Progenitor cell of endocrine pancreas (in vitro differentiated cells): ENCODE measurements around the gene DOCK2. TPM values are rescaled to one million over a fixed set of nuclear protein-coding genes. Genes with fewer than 3 reads are reported as not detected.

Experiments used
- DNase-seq: peaks from one replicate; pipeline ENCODE4 v3.0.0; 2021; ENCODE audit warnings: low spot score; ENCODE audit not compliant: unreplicated experiment
- H3K27ac Mint-ChIP-seq: 2 replicates; pipeline ENCODE4 v1.8.0; 2021; ENCODE audit warnings: mild to moderate bottlenecking, moderate library complexity, mixed read lengths
- H3K27me3 Mint-ChIP-seq: 2 replicates; pipeline ENCODE4 v1.8.0; 2021; ENCODE audit warnings: mixed read lengths
- H3K36me3 Mint-ChIP-seq: 2 replicates; pipeline ENCODE4 v1.8.0; 2022; ENCODE audit warnings: mixed read lengths; ENCODE audit not compliant: insufficient read depth
- H3K4me1 Mint-ChIP-seq: 2 replicates; pipeline ENCODE4 v1.8.0; 2021; ENCODE audit warnings: low read depth, mixed read lengths
- H3K4me3 Mint-ChIP-seq: 2 replicates; pipeline ENCODE4 v1.8.0; 2021; ENCODE audit warnings: low read depth, mild to moderate bottlenecking, moderate library complexity, mixed read lengths
- H3K9me3 Mint-ChIP-seq: 2 replicates; pipeline ENCODE4 v1.8.0; 2021; ENCODE audit warnings: low read depth, mixed read lengths
- total RNA-seq: library from RNA; stranded (reverse); gene quantifications from 2 replicates; pipeline ENCODE4 v1.2.1, GENCODE V29; 2021
- TF ChIP-seq, protein P1 (sequence below): fragments of 200-600 bp; sonication (generic); IDR thresholded peaks from one replicate; pipeline ENCODE4 v1.5.0; 2021; ENCODE audit warnings: antibody characterized with exemption, mild to moderate bottlenecking; ENCODE audit not compliant: unreplicated experiment

DOCK2 gene
- total RNA-seq, 1 donor from 2014 or later: not detected

DNA sequence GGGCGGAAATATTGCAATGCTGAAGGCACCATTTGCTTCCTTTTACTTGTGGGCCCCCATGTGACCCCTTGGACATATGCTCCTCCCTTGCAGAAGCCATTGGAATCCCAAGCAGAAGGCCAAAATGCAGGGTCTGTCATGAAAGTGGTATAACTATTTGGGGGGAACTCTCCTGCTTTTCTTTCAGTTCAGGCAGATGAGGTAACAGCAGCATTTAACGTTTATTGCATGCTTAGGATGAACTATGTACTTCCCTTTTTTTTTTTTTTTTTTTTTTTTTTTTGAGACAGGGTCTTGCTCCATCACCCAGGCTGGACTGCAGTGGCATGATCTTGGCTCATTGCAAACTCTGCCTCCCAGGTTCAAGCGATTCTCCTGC lies 476.4 kb downstream of the DOCK2 start:
- Mint-ChIP-seq H3K27ac (no peak overlapping the region), H3K4me1 (no peaks in the 10 kb centered on the region), H3K9me3 (peaks cover 6% of the 10 kb centered on the region), H3K36me3 (no peaks in the 10 kb centered on the region), H3K27me3 (peaks cover under 1% of the 10 kb centered on the region), H3K4me3 (no peak overlapping the region)
- DNase-seq: no peak
- TF ChIP-seq, protein P1, sequence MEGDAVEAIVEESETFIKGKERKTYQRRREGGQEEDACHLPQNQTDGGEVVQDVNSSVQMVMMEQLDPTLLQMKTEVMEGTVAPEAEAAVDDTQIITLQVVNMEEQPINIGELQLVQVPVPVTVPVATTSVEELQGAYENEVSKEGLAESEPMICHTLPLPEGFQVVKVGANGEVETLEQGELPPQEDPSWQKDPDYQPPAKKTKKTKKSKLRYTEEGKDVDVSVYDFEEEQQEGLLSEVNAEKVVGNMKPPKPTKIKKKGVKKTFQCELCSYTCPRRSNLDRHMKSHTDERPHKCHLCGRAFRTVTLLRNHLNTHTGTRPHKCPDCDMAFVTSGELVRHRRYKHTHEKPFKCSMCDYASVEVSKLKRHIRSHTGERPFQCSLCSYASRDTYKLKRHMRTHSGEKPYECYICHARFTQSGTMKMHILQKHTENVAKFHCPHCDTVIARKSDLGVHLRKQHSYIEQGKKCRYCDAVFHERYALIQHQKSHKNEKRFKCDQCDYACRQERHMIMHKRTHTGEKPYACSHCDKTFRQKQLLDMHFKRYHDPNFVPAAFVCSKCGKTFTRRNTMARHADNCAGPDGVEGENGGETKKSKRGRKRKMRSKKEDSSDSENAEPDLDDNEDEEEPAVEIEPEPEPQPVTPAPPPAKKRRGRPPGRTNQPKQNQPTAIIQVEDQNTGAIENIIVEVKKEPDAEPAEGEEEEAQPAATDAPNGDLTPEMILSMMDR: no peak

DNA sequence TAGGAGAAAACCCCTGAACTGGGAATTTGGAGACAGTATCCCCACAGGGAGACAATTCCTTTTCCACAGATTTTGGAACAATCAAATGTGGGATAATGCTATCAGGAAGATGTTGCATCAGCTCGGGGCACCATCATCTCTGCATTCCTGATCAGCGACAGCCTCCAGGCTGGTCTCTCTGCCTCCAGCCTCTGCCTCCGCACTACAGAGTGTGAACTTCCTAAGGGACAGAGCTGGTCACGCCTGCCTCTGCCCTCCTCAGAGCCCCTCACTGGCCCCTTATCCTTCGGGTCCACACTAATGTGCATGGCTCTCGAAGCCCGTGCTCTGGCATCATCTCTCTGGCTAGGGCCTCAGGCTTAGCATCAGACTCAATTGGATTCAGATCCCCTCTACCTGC lies 477.2 kb downstream of the DOCK2 start:
- Mint-ChIP-seq H3K9me3 (peaks cover 6% of the 10 kb centered on the region), H3K4me1 (no peaks in the 10 kb centered on the region), H3K4me3 (no peak overlapping the region), H3K27ac (no peak overlapping the region), H3K36me3 (no peaks in the 10 kb centered on the region), H3K27me3 (peaks cover 5% of the 10 kb centered on the region)
- TF ChIP-seq, protein P1: no peak
- DNase-seq: no peak

DNA sequence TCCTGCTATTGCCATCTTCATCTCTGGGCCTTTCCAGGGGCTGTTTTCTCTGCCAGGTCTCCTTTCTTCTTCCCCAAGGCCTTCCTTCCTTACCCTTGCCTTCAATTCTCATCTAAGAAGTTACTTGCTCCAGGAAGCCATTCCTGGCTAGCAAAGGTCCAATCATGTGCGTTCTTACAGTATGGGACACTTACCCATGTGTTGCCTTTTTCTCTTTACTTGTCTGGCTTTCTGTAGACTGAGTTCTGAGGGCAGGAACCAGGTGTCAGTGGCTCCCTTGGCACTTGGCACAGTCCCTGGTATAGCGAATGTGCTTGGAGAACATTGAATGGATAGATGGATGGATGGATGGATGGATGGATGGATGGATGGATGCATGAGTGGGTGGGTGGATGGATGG lies 478.9 kb downstream of the DOCK2 start:
- Mint-ChIP-seq H3K27ac (no peak overlapping the region), H3K4me3 (no peak overlapping the region), H3K36me3 (no peaks in the 10 kb centered on the region), H3K27me3 (peaks cover 9% of the 10 kb centered on the region), H3K4me1 (no peaks in the 10 kb centered on the region), H3K9me3 (peaks cover 6% of the 10 kb centered on the region)
- DNase-seq: no peak
- TF ChIP-seq, protein P1: no peak

DNA sequence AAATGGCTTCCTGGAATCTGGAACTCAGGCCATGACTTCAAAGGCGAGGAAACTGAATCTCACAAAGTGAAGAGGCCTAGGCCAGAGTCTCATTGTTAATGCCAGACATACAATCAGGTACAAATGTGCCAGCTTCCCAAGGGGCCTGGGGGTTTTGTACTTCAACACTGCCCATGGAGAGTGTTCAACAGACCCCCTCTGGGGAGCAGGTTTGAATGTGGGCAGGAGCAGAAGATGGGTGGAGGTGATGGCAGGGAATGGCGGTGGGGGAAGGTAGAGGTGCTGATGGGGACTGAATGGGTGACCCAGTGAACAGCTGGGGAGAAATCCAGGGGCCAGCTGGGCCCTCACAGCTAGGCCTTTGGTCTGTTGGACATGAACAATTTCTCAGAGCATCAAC lies 480.7 kb downstream of the DOCK2 start:
- H3K27ac Mint-ChIP-seq: no peak overlapping the region
- TF ChIP-seq, protein P1: no peak
- H3K9me3 Mint-ChIP-seq: peaks cover 6% of the 10 kb centered on the region
- peaks cover 2% of the 10 kb centered on the region for H3K4me1 Mint-ChIP-seq
- H3K27me3 Mint-ChIP-seq: peaks cover 11% of the 10 kb centered on the region
- DNase-seq: no peak
- H3K4me3 Mint-ChIP-seq: no peak overlapping the region
- H3K36me3 Mint-ChIP-seq: no peaks in the 10 kb centered on the region

DNA sequence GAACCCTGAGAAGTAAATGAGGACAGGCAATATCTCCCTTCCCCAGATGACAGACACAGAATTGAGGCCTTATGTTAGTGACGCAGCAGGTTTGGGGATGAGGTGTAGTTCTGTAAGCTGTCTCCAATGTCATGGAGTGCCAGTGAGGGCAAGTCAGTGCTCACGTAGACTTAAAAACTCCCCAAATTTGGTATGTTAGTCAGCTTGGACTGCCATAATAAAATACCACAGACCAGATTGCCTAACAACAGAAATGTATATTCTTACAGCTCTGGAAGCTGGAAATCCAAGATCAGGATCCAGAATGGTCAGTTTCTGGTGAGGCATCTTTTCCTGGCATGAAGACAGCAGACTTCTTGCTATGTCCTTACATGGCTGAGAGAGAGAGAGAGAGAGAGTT lies 483.5 kb downstream of the DOCK2 start:
- Mint-ChIP-seq H3K36me3 (no peaks in the 10 kb centered on the region), H3K4me1 (peaks cover 2% of the 10 kb centered on the region), H3K4me3 (no peak overlapping the region), H3K27me3 (peaks cover 11% of the 10 kb centered on the region), H3K27ac (no peak overlapping the region), H3K9me3 (peaks cover under 1% of the 10 kb centered on the region)
- no peak for DNase-seq
- TF ChIP-seq, protein P1: no peak
